Stimulated activated CD8-positive, alpha-beta memory T cell treated with anti-CD3 and anti-CD28 coated beads, Interleukin-2, amount 100 ng/mL, for 48 hours (primary cell): ENCODE measurements around the gene EPN1.

Source experiments
- DNase-seq, 2 donors: peaks; one replicate each; pipeline ENCODE4 v3.0.0-alpha.2; 2020; ENCODE audit warnings: low read depth in 2 of 2

The EPN1 gene

DNA sequence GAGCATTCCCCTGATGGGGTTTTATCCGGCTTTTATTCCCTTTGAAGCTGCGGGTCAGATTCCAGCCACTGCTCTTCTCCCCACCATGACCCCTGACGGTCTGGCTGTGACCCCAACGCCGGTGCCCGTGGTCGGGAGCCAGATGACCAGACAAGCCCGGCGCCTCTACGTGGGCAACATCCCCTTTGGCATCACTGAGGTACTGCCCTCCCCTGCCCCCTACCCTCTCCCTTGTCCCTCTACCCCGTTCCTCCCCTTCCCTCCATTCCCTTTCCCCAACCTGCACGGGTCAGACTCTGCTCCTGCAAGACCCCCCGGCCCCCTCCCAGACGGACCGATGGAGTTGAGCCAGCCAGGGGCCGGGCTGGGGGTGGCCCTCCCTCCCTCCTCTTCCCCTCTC is 14.0 kb upstream of the EPN1 start:
- DNase-seq: no peak

DNA sequence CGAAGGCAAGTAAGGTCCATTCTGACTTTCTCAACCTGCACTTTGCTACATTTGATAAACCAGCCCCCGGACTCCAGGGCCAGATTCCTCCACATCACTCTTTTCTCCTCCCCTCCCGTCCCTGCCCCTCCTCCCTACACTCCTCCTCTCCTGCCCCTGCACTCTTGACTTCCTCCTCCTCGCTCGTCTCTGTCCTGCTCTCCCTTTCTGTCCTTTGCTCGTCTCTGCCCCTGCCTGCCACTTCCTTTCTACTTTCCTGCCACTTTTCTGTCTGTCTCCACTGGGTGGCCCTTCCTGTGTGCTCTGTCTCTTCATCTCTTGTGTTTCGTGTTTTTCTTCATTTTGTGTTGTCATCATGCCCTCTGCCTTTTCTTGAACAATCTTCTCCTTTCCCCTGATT is 13.2 kb upstream of the EPN1 start:
- DNase-seq: no peak

DNA sequence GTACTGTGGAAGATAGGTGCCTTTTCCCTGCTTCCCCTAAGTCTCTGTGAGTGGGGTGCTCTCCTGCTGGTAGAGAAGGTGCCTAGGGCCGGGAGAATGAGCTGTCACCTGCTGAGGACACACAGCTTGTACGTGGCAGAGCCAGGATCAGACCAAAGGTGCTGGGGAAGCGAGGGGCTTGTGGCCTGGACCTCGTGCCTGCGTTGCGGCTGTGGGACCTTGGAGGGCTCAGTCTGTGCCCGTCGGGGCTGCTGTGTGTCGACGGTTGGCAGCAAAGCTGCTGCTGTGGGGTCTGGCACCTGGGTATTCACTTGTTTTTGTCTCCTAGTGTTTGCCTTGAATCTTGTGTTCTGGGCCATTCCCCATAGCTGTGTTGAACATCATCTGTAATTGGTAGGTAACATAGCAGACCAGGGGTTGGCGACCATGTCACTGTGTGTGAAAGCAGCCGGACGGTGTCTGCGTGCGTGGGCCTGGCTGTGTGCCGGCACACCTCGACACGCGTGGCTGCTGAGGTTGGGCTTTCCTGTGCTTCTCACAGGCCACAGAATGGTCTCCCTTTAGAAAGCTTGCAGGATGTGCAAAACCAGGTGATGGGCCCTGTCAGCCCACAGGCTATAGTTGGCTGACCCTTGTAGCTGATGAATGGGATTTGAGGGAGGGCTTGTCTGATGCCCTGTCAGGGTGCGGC is 11.0 kb upstream of the EPN1 start:
- DNase-seq: no peak

DNA sequence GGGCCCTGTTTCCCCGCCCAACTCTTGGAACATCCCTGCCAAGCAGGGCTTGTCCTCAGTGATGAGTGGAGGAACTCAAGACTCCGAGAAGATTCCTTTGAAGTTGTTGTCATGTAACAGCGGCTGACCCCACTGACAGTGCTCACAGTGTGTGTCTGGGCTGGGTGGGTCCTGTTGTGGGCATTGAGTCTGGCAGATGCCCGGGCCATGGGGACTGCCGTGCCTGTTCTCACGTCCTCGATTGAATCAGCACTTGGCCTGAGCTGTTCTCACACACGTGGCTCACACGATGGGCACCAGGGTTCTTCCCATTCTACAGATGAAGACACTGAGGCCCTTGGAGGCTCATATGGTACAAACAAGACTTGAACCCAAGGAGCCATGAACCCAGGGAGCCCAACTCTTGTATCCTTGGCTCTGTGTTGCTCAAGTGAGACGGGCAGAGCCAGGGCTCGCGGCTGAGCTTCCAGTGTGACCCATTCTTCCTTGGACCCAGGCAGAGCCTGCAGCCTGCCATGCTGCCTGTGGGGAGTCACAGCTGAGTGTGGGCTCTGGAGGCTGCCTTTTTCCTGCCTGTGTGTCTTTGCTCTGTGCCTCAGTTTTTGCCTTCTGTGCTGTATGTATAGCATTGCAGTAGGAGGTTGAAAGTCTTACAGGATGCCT is 8.6 kb upstream of the EPN1 start:
- no peak for DNase-seq

DNA sequence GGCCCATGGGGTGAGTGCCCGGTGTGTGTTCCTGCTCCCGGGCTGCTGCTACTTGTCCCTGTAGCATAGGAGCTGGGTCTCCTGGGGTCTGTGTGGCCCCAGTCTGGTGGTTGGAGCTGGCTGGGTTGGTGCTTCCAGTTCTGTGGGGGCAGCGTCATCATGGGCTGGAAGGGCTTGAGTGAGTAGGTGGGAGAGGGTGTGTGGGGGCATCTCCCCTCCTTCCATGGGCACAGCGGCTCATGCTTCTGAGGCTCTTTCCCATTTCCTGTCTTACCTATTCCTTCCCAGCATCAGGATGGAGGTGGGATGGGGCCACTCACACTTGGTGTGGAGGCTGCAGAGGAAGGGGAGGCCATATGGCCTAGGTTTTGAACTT is 8.0 kb upstream of the EPN1 start:
- DNase-seq: no peak

DNA sequence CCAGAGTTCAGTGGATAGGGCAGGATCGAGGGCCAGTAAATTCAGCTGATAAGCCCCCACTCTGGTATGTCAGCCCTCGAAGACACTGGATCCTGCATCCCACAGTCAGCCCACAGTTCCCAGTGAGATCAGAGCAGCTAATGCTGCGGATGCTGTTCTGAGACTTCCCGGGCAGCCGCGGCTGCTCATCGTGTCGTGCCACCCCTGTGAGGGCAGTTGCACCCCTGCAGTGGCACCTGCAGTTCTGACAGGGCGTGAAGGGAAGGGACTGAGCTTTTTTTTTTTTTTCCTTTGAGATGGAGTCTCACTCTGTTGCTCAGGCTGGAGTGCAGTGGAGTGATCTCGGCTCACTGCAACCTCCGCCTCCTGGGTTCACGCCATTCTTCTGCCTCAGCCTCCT is 7.5 kb upstream of the EPN1 start:
- DNase-seq: no peak

DNA sequence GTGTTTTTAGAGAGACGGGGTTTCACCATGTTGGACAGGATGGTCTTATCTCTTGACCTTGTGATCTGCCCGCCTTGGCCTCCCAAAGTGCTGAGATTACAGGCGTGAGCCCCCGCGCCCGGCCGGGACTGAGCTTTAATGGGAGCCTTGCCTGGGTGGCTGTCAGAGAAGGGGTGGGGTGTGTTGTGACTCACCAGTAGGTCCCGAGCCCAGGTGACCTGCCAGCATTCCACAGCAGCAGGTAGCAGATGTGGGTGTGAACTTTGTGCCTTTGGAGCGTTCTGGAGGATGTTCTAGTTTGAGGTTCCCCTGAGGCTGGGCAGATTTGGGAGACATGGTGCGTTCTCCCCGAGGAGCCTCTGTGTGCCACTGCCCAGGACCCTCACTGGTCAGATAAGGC is 7.1 kb upstream of the EPN1 start:
- DNase-seq: no peak

DNA sequence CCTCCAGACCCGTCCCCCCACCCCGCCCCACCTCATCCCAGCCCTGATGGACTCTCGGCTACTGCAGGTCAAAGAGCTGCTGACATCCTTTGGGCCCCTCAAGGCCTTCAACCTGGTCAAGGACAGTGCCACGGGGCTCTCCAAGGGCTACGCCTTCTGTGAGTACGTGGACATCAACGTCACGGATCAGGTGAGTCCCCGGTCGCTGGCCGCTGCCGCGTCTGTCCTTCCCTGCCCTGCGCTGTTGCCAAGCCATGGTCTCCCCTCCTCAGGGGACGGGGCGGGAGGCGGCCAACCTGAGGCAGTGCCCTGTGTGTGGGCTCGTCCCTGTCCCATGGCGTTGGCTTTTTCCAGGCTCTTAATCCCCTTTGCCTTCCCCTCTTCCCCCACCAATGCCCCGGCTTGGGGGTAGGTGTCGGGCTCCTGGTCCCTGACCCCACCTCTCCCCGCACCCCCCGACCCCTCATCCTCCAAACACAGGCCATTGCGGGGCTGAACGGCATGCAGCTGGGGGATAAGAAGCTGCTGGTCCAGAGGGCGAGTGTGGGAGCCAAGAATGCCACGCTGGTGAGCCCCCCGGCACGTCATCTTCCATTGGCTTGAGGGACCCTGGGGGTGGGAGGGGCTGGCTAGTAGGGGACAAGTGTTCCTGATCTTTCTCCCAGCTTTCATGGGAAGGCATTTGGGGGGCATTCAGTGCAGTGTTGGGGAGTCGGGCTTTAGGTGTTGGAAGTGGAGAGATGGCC is 6.2 kb upstream of the EPN1 start:
- DNase-seq: no peak

DNA sequence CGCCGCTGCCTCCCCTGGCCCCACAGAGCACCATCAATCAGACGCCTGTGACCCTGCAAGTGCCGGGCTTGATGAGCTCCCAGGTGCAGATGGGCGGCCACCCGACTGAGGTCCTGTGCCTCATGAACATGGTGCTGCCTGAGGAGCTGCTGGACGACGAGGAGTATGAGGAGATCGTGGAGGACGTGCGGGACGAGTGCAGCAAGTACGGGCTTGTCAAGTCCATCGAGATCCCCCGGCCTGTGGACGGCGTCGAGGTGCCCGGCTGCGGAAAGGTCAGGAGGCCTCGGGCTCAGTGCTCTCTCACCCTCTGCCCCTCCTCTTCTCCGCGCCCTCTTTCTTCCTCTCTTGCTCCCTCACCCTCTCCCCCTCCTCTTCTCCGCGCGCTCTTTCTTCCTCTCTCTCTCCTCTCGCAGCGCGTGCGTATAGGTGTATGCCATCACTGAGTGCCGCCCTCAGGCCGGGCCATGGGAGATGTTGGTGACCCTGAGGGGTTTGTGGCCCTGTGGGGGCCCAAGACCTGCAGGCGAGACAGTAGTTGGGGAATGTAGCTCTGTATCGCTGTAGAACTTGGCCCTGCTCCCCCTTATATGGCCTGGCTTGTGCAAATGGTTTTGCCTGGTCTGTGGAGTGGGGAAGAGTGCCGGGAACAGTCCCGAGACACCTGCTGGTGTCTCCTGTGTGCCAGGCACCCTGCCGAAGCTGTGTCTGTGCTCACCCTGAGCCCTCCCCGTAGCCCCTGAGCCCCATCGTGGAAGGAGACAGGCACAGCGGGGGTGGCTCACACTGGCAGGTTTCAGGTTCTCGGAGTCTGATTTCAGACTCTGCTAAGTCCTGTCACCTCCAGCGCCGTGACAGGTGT is 5.4 kb upstream of the EPN1 start:
- DNase-seq: no peak

DNA sequence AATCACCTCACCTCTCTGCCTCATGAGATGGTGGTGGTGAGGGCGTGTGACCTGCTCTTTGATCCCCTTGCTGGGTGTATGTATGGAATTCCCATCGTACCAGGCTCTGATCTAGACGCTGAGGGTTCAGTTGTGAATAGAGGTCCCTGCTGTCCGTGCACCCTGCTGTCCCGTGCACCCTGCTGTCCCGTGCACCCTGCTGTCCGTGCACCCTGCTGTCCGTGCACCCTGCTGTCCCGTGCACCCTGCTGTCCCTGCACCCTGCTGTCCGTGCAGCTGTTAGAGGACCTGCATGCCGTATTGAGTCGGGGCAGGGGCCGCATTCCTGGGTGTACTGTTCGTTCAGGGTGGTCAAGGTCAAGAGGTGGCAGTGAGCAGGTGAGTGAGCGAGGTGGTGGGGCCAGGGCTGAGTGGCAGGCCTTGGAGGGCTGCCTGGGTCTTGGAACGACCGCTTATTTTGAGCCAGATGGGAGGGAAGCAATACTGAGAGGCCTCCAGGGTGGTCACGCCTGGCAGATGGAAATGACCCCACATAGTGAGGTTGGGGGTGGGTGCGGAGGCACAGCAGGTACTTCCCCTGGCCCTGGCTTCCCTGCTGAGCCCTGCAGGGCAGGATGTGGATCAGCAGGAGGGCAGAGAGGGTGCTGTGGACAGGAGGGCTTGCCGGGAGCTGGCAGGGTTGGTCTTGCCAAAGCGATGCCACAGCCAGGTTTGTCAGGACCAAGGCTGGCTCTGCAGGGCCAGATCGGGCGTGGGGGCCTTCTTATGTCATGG is 4.6 kb upstream of the EPN1 start:
- no peak for DNase-seq

DNA sequence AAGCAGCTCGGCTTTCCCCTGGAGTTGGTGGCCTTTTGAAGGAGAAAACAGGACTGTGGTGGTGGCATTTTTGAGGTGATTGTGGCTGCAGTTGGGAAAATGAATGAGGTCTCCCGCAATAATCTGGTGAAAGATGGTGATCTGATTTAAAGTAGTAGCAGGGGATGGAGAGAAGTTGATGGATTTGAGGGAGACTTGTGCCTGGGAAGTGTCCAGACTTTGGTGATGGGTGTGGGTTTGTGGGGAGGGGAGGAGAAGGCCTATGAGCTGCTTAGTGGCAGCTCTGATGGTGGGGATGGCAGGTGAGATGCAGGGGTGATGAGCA is 4.0 kb upstream of the EPN1 start:
- DNase-seq: no peak

DNA sequence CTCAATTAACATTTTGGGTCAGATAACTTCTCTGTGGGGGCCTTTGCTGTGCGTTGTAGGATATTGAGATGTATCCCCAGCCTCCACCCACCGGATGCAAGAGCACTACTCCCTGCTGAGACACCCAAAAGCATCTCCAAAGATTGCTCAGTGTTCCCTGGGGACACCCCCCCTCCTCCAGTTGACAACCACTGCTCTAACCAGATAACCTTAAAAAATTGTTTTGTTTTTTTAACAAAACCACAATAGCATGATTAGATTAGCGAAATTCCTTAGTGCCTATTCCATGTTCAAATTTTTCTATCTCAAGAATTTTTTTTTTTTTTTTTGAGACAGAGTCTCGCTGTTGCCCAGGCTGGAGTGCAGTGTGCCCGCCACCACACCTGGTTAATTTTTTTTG is 2.6 kb upstream of the EPN1 start:
- DNase-seq: no peak

DNA sequence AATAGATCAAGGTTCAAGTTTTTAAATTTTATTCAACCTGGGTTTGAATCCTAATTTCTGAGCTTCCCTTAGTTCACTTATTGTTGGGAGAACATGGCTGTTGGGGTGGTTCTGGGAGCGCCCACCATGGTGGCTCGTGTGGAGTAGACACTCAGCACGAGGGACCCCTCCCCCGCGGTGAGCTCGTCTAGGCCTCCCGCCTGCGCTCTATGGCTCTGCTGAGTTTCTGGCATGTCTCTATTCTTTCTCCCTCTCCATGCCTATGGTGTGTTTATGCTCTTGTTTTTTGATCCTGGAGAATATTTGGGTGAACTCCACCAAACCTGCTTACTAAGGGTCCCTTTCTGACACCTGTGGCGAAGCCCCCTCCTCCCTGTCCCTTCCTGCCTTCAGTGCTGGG is 1.6 kb upstream of the EPN1 start:
- DNase-seq: no peak

DNA sequence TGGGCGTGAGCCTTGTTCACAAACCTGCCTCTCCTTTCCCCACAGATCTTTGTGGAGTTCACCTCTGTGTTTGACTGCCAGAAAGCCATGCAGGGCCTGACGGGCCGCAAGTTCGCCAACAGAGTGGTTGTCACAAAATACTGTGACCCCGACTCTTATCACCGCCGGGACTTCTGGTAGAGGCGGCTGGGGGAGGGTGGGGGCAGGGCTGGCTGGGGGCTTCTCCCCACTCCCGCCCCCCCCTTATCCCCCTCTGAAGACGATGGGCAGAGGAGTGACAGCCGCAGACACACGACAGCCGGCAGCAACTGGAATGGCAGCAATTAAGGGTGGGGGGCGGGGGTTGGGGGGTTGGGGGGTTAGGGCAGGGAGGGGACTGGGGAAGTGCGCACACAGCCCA is 1.1 kb upstream of the EPN1 start:
- no peak for DNase-seq

DNA sequence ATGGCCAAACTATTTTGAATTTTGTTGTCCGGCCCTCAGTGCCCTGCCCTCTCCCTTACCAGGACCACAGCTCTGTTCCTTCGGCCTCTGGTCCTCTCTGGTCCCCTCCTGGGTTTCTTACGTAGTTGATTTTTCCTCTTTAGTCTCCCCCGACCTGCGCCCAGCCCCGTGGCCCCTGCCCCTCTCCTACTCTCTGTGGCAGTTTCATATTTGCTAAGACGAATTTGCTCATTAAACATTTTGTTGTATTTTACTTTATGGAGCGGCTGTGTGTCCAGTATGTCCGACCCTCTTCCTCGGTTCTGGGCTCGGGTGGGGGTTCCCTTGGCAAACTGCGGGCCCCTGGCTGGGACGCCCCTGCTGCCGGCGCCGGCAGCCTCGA is 576 bp upstream of the EPN1 start:
- DNase-seq: no peak

DNA sequence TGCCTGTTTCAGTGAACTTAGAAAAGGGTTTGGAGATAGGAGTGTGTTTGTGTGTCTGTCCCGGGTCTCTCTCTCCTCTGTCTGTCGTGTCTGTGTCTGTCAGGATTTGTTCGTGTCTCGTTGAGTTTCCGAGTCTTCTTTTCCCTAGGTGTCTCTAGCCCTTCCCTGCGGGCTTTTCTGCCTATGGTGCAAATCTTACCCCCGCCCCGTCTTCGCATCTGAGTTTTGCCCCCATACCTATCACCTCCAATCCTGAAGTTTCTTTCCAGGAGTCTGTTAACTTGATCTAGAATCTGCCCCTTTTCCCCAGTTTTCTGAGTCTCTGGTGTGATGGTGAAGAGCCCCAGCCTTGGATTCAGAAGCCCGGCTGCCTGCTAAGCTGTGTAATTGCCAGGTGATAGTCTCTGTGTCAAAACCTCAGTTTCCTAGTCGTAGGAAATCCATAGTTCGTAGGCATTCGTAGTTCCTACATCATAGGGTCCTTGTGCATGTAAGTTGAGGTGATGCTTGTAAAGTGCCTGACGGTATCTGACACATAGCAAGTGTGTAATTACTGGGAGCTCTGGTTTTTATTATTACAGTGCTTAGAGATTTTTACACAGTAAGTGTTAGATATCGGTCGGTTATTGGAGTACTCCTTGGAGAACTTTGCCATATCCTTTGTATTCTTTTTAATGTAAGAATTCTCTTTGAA is 782 bp downstream of the EPN1 start:
- DNase-seq: no peak

DNA sequence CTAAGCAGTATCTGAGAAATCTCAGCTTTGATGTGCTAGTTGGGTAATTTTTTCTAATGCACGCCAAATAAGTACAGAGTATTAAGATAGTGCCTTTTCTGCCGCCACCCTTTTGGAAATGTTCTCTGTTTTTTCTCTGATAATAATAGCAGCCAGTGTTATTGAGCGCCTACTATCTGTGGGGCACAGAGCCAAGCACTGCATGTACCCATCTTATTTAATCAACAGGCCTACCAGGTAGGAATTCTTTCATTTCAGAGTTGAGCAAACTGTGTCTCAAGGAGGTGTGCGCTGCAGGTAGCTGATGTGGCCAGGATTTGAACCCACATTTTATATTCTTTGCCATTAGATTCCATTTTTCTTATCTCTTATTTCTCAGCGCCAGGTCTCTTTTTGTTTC is 1.4 kb downstream of the EPN1 start:
- DNase-seq: no peak

DNA sequence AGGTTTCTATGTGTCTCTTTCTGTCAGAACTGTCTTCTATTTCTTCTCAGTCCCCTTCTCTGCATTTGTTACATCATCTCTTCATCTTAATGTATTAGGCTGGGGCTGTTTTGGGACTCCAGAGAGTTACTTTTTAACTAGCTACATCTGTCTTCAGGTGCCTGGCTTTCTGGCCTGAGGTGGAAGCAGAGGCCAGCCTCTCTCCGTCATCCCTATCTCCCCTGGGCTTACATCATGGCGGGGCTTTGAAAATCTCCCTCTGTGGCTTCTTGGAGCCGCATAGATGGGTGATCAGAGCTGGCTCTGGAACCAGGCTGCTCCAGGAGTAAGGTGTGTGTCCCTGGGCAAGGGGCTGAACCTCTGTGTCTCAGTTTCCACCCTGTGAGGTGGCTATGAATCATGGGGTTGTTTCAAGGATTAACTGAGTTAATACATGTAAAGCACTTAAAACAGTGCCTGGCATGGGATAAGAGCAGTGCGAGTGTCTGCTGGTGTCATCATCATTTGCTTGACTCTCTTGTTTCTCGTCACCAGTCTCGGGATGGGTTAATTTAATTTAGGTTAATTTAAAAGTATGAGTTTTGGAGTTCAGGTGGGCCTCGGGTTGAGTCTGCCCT is 2.0 kb downstream of the EPN1 start:
- no peak for DNase-seq

DNA sequence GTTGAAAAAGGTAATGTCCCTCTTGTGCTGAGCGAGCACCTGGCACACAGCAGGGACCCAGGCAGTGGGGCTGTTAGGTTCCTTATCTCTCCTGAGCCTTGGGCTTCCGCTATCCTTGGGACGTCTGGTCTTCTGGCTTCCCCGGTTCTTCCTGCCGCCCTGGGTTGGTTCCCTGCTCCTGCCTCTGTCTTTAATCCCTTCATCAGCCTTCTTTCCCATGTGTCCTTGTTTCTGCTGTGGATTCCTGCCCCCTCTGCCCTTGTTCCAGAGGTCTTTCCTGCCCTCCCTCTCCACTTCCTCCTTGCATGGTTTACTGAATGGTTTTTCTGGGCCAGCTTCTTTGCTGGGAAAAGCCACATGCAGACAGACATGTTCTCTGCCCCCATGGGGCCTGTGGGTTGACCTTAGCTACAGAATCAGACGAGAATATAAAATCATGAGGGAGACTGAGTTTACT is 2.6 kb downstream of the EPN1 start:
- DNase-seq: no peak

DNA sequence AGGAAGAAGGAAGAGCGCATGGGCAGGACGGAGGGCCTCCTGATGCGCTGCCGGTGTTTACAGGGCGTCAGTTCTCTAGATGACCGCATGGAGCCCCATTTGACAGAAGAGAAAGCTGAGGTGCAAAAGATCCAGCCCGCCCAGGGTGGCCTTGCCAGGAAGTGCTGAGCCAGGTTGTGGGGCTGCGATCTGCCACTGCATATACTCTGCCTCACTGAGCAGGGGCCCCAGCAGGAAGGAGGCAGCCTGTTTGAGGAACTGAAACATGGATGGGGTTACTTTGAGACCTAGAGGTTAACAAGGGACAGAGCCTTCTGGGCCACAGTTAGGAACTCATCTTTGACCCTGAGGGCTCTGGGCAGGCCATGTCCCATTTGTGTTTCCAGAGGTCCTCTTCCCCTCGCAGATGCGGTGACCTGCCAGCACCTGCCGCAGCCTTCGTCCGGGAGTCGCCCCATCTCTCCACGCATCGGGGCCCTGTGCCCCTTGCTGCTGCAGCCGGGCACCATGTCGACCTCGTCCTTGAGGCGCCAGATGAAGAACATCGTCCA is 3.2 kb downstream of the EPN1 start:
- DNase-seq: no peak
